ENCODE results near the gene FSTL3. TPM values are rescaled to one million over a fixed set of nuclear protein-coding genes. Genes with fewer than 3 reads are reported as not detected.

FSTL3 gene
- total and polyA plus RNA-seq, 10 of the 15 experiments (the other 5 are each of a cell fraction or from before 2014, with no cell fraction given): 0.42 to 13.5 (median 3.6) TPM

DNA sequence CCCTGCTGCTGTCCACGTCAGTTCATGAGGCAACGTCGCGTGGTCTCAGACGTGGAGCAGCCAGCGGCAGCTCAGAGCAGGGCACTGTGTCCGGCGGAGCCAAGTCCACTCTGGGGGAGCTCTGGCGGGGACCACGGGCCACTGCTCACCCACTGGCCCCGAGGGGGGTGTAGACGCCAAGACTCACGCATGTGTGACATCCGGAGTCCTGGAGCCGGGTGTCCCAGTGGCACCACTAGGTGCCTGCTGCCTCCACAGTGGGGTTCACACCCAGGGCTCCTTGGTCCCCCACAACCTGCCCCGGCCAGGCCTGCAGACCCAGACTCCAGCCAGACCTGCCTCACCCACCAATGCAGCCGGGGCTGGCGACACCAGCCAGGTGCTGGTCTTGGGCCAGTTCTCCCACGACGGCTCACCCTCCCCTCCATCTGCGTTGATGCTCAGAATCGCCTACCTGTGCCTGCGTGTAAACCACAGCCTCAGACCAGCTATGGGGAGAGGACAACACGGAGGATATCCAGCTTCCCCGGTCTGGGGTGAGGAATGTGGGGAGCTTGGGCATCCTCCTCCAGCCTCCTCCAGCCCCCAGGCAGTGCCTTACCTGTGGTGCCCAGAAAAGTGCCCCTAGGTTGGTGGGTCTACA, 6.6 kb downstream of the FSTL3 start:
- ATAC-seq: no peak
- ChIA-PET CTCF (no interaction called here), RAD21 (ENCODE audit: unreplicated experiment) (no interaction called here), SMC1A (ENCODE audit: uncharacterized antibody, unreplicated experiment) (interaction anchor here (0.6 kb wide), 1 partner anchor 50 kb away, joined by 3 read pairs; no protein-coding TSS in a partner anchor), POLR2A (no interaction called here)
- intact Hi-C loops (cut with micrococcal nuclease; ENCODE audit: unreplicated experiment) (no loop called here), in situ Hi-C loops (cut with MboI) (no loop called here)
- Histone ChIP-seq H2AFZ (ENCODE audit: control insufficient read depth, low read depth, low read length) (no peak overlapping the region), H4K20me1 (ENCODE audit: control insufficient read depth, insufficient read depth) (no peaks in the 10 kb centered on the region; the same call in 1 of the 2 replicates), H3K4me3 (no peak overlapping the region), H3K9me3 (replicated peaks; ENCODE audit: control insufficient read depth, insufficient read depth, low read length) (no peaks in the 10 kb centered on the region), H3K4me2 (ENCODE audit: control insufficient read depth, insufficient read depth) (no peak overlapping the region), H3K36me3 (ENCODE audit: control insufficient read depth in 2 of 2, insufficient read depth in 2 of 2, low read length in 1 of 2) (no peaks in the 10 kb centered on the region), H3K27me3 (replicated peaks in 1 of 2; ENCODE audit: control insufficient read depth in 2 of 2, insufficient read depth in 2 of 2, low read length in 1 of 2) (no peaks in the 10 kb centered on the region), H3K79me2 (ENCODE audit: control insufficient read depth, insufficient read depth, low read length) (no peaks in the 10 kb centered on the region), H3K4me1 (ENCODE audit: control insufficient read depth, insufficient read depth, low read length) (peaks cover 8% of the 10 kb centered on the region), H3K9ac (ENCODE audit: control insufficient read depth, insufficient read depth, low read length) (no peak overlapping the region), H3K27ac (ENCODE audit: control insufficient read depth, insufficient read depth) (no peak overlapping the region)
- 64% methylated on average over 25 of the region's 25 CpGs for WGBS (ENCODE audit: insufficient coverage, insufficient replicate concordance, low lambda C conversion rate, missing lambda C conversion rate)
- BruUV-seq (replicated peaks): no TSS peak
- no peak for FAIRE-seq
- DNase-seq (ENCODE audit: low read depth, low spot score): no peak
- TF ChIP-seq HDGF (IDR thresholded peaks at IDR 0.05) (no peak), MXI1 (IDR thresholded peaks at IDR 0.05; ENCODE audit: low read depth, low read length) (no peak), MYB (IDR thresholded peaks at IDR 0.05; ENCODE audit: borderline replicate concordance, low read depth, low read length) (no peak), PML (IDR thresholded peaks at IDR 0.05; ENCODE audit: low read length) (no peak), BMI1 (IDR thresholded peaks at IDR 0.05; ENCODE audit: borderline replicate concordance) (no peak), IRF4 (IDR thresholded peaks at IDR 0.05; ENCODE audit: low read depth, low read length) (no peak), STAT1 (conservative IDR thresholded peaks at IDR 0.05) (no peak), GABPA (IDR thresholded peaks at IDR 0.05; ENCODE audit: low read depth) (no peak), SUPT20H (IDR thresholded peaks at IDR 0.05; ENCODE audit: borderline replicate concordance, control insufficient read depth, low read depth, low read length) (no peak), FOS (IDR thresholded peaks at IDR 0.05; ENCODE audit: borderline replicate concordance, extremely low read depth, insufficient read length) (no peak), MEF2B (IDR thresholded peaks at IDR 0.05; ENCODE audit: partially characterized antibody, poor library complexity, severe bottlenecking) (no peak), NRF1 (conservative IDR thresholded peaks at IDR 0.05; ENCODE audit: low read depth, low read length) (no peak), ZNF622 (IDR thresholded peaks at IDR 0.05) (no peak), POLR2AphosphoS5 (IDR thresholded peaks at IDR 0.05; ENCODE audit: low read length) (no peak)
- TF ChIP-seq, protein P1, sequence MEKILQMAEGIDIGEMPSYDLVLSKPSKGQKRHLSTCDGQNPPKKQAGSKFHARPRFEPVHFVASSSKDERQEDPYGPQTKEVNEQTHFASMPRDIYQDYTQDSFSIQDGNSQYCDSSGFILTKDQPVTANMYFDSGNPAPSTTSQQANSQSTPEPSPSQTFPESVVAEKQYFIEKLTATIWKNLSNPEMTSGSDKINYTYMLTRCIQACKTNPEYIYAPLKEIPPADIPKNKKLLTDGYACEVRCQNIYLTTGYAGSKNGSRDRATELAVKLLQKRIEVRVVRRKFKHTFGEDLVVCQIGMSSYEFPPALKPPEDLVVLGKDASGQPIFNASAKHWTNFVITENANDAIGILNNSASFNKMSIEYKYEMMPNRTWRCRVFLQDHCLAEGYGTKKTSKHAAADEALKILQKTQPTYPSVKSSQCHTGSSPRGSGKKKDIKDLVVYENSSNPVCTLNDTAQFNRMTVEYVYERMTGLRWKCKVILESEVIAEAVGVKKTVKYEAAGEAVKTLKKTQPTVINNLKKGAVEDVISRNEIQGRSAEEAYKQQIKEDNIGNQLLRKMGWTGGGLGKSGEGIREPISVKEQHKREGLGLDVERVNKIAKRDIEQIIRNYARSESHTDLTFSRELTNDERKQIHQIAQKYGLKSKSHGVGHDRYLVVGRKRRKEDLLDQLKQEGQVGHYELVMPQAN (conservative IDR thresholded peaks at IDR 0.05): no peak
- TF ChIP-seq, protein P2, sequence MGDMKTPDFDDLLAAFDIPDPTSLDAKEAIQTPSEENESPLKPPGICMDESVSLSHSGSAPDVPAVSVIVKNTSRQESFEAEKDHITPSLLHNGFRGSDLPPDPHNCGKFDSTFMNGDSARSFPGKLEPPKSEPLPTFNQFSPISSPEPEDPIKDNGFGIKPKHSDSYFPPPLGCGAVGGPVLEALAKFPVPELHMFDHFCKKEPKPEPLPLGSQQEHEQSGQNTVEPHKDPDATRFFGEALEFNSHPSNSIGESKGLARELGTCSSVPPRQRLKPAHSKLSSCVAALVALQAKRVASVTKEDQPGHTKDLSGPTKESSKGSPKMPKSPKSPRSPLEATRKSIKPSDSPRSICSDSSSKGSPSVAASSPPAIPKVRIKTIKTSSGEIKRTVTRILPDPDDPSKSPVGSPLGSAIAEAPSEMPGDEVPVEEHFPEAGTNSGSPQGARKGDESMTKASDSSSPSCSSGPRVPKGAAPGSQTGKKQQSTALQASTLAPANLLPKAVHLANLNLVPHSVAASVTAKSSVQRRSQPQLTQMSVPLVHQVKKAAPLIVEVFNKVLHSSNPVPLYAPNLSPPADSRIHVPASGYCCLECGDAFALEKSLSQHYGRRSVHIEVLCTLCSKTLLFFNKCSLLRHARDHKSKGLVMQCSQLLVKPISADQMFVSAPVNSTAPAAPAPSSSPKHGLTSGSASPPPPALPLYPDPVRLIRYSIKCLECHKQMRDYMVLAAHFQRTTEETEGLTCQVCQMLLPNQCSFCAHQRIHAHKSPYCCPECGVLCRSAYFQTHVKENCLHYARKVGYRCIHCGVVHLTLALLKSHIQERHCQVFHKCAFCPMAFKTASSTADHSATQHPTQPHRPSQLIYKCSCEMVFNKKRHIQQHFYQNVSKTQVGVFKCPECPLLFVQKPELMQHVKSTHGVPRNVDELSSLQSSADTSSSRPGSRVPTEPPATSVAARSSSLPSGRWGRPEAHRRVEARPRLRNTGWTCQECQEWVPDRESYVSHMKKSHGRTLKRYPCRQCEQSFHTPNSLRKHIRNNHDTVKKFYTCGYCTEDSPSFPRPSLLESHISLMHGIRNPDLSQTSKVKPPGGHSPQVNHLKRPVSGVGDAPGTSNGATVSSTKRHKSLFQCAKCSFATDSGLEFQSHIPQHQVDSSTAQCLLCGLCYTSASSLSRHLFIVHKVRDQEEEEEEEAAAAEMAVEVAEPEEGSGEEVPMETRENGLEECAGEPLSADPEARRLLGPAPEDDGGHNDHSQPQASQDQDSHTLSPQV (IDR thresholded peaks at IDR 0.05): no peak
- TF ChIP-seq, protein P3, sequence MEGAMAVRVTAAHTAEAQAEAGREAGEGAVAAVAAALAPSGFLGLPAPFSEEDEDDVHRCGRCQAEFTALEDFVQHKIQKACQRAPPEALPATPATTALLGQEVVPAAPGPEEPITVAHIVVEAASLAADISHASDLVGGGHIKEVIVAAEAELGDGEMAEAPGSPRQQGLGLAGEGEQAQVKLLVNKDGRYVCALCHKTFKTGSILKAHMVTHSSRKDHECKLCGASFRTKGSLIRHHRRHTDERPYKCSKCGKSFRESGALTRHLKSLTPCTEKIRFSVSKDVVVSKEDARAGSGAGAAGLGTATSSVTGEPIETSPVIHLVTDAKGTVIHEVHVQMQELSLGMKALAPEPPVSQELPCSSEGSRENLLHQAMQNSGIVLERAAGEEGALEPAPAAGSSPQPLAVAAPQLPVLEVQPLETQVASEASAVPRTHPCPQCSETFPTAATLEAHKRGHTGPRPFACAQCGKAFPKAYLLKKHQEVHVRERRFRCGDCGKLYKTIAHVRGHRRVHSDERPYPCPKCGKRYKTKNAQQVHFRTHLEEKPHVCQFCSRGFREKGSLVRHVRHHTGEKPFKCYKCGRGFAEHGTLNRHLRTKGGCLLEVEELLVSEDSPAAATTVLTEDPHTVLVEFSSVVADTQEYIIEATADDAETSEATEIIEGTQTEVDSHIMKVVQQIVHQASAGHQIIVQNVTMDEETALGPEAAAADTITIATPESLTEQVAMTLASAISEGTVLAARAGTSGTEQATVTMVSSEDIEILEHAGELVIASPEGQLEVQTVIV (IDR thresholded peaks at IDR 0.05; ENCODE audit: borderline replicate concordance, partially characterized antibody): no peak

Measured in GM12878 (cell line).